Astrocyte of the cerebellum (primary cell): ENCODE results near the gene CFAP99.

ENCODE experiments used
- DNase-seq: peaks from one replicate; pipeline ENCODE4 v3.0.0-alpha.2; 2011; ENCODE audit warnings: low read depth
- H3K4me3 ChIP-seq: 2 replicates; pipeline ENCODE4 v1.5.1; 2011; ENCODE audit warnings: mild to moderate bottlenecking, low read depth, low read length, moderate library complexity
- CTCF ChIP-seq: IDR thresholded peaks from 2 replicates; pipeline ENCODE4 v1.5.1; 2012; ENCODE audit warnings: low read length, low read depth, moderate library complexity, mild to moderate bottlenecking; ENCODE audit errors: missing control alignments
- in situ Hi-C: cut with HindIII; loops from 2 replicates; pipeline ENCODE4 v1.10.0; 2017; ENCODE audit warnings: low sequenced_read_pairs

The CFAP99 gene

GRCh38 chr4:2390784-2391421 lies 27.9 kb upstream of the CFAP99 start:
- in situ Hi-C loops = loop anchor here (5.0 kb wide), 1 partner anchor 74 kb away; no protein-coding TSS in a partner anchor
- H3K4me3 ChIP-seq = no peak overlapping the region
- DNase-seq = no peak

GRCh38 chr4:2393353-2394270 lies 25.1 kb upstream of the CFAP99 start:
- TF ChIP-seq CTCF = no peak
- DNase-seq = no peak
- H3K4me3 ChIP-seq = no peak overlapping the region
- in situ Hi-C loops = loop anchor here (5.0 kb wide), 1 partner anchor 76 kb away; no protein-coding TSS in a partner anchor

More at GRCh38 chr4:2390784-2391421, 27.9 kb upstream of the CFAP99 start:
- TF ChIP-seq CTCF = no peak

GRCh38 chr4:2394528-2394927 lies 24.2 kb upstream of the CFAP99 start:
- TF ChIP-seq CTCF = no peak
- no peak for DNase-seq
- in situ Hi-C loops = loop anchor here (5.0 kb wide), 1 partner anchor 77 kb away; no protein-coding TSS in a partner anchor
- H3K4me3 ChIP-seq = no peak overlapping the region

- in situ Hi-C loops = no loop called here
- H3K4me3 ChIP-seq = no peak overlapping the region
- no peak for TF ChIP-seq CTCF
- peak; percentile 23 for DNase-seq
Observed at GRCh38 chr4:2395038-2395437, 23.7 kb upstream of the CFAP99 start.

GRCh38 chr4:2395584-2395983 lies 23.2 kb upstream of the CFAP99 start:
- no peak for TF ChIP-seq CTCF
- DNase-seq = no peak
- no peak overlapping the region for H3K4me3 ChIP-seq
- in situ Hi-C loops = no loop called here

GRCh38 chr4:2396781-2397368 lies 21.9 kb upstream of the CFAP99 start:
- peak; percentile 16 for TF ChIP-seq CTCF
- in situ Hi-C loops = no loop called here
- no peak for DNase-seq
- H3K4me3 ChIP-seq = no peak overlapping the region
